ENCODE measurements around the gene TNP2.
A peak's percentile ranks its signal among the peaks of the same experiment; 100 is the strongest.
"Not testable (repeated sequence)": the region's sequence is repeated elsewhere in the genome, so short reads cannot be mapped to it uniquely, and the experiment has no call there.

The TNP2 gene

GRCh38 chr16:11239644-11240632 is 29.2 kb downstream of the TNP2 start:
- no peak for DNase-seq

GRCh38 chr16:11238272-11239202 is 30.6 kb downstream of the TNP2 start:
- no peak for DNase-seq

- DNase-seq = no peak
Measured at GRCh38 chr16:11236461-11237254, 32.5 kb downstream of the TNP2 start.

- DNase-seq = no peak
Measured at GRCh38 chr16:11235703-11235991, 33.5 kb downstream of the TNP2 start.

- DNase-seq = no peak
Measured at GRCh38 chr16:11234884-11235702, 34.0 kb downstream of the TNP2 start.

GRCh38 chr16:11233727-11234376 is 35.3 kb downstream of the TNP2 start:
- DNase-seq = peak; percentile 88

- DNase-seq = peak; percentile 95
Measured at GRCh38 chr16:11232852-11233726, 36.0 kb downstream of the TNP2 start.

- DNase-seq = no peak
Measured at GRCh38 chr16:11232302-11232851, 36.7 kb downstream of the TNP2 start.

- DNase-seq = no peak
Measured at GRCh38 chr16:11231367-11231970, 37.7 kb downstream of the TNP2 start.

- DNase-seq = no peak
Measured at GRCh38 chr16:11229906-11230305, 39.2 kb downstream of the TNP2 start.

- no peak for DNase-seq
Measured at GRCh38 chr16:11229432-11229831, 39.7 kb downstream of the TNP2 start.

GRCh38 chr16:11225677-11226549 is 43.2 kb downstream of the TNP2 start:
- DNase-seq = peak; percentile 58

- DNase-seq = peak; percentile 91
Measured at GRCh38 chr16:11224894-11225676, 44.0 kb downstream of the TNP2 start.

GRCh38 chr16:11224096-11224893 is 44.8 kb downstream of the TNP2 start:
- DNase-seq = peak; percentile 81

GRCh38 chr16:11220507-11220906 is 48.6 kb downstream of the TNP2 start:
- DNase-seq = not testable (repeated sequence)

- no peak for DNase-seq
Measured at GRCh38 chr16:11219178-11219577, 49.9 kb downstream of the TNP2 start.

GRCh38 chr16:11218604-11218962 is 50.5 kb downstream of the TNP2 start:
- no peak for DNase-seq

Measured in stimulated activated CD8-positive, alpha-beta memory T cell treated with anti-CD3 and anti-CD28 coated beads, Interleukin-4, amount 100 ng/mL, for 48 hours (primary cell).